GM10248 (cell line): ENCODE measurements around the gene COL9A3.

Source experiments
- CTCF ChIA-PET: fragments of 300-600 bp; sonication (Branson Sonifier 250); formaldehyde crosslinking; extraction: SDS; loops from one replicate; lab custom pipeline; 2021; ENCODE audit warnings: antibody characterized with exemption; lab: Yijun Ruan, JAX
- POLR2A ChIA-PET: fragments of 350-650 bp; sonication (Branson Sonifier 250); formaldehyde crosslinking; extraction: SDS; loops from one replicate; lab custom pipeline; 2020; ENCODE audit warnings: antibody characterized with exemption; lab: Yijun Ruan, JAX
- DNase-seq: peaks from one replicate; pipeline ENCODE4 v3.0.0; 2012; ENCODE audit errors: extremely low spot score
- TF ChIP-seq, protein P1 (sequence below): IDR thresholded peaks from 2 replicates; pipeline ENCODE4 v1.5.1; 2012; ENCODE audit warnings: mild to moderate bottlenecking, low read depth; ENCODE audit errors: extremely low read depth, missing control alignments, control extremely low read depth

The COL9A3 gene

DNA sequence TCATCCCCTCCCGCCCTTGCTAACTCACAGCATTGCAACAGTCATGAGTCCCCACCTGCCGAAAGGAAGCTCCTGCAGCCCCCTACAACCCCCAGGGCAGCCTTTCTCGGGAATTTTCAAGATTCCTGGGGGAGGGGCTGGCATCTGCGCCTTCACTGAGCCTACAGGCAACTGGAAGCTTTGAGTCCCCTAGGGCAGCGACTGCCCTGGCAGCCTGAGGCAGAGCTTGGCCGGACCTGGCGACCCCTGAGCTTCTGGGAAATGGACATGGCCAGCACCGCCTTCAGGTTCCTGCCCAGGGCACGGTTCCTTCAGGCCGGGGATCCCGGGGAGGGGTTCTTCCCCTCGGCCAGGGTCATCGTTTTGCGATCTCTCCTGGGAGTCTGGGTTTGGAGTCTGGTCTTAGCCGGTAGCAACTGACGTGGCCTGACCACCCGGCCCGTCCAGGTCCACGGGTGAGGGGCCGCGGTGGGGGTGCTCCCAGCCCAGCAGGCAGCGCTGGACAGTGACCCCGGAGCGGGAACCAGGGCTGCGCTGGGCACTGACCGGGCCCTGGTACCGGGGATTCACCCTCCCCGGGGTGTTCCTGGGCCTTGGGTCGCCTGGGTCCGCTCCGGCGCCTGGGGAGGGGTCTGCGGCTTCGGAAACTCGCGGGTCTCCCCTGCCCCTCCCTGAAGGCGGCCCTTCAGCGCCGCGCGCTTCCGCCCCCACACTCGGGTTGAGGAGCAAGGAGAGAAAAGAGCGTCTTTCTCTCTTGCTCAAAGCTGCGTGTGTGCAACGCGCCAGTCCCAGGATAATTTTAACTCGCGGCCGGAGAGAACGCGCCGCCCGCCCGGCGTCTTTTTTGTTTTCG, 593 bp upstream of the COL9A3 start:
- CTCF ChIA-PET = interaction anchor here (1.3 to 1.6 kb wide), 2 partner anchors 9 to 25 kb away, joined by 3 read pairs; no protein-coding TSS in a partner anchor
- POLR2A ChIA-PET = no interaction called here
- TF ChIP-seq, protein P1, sequence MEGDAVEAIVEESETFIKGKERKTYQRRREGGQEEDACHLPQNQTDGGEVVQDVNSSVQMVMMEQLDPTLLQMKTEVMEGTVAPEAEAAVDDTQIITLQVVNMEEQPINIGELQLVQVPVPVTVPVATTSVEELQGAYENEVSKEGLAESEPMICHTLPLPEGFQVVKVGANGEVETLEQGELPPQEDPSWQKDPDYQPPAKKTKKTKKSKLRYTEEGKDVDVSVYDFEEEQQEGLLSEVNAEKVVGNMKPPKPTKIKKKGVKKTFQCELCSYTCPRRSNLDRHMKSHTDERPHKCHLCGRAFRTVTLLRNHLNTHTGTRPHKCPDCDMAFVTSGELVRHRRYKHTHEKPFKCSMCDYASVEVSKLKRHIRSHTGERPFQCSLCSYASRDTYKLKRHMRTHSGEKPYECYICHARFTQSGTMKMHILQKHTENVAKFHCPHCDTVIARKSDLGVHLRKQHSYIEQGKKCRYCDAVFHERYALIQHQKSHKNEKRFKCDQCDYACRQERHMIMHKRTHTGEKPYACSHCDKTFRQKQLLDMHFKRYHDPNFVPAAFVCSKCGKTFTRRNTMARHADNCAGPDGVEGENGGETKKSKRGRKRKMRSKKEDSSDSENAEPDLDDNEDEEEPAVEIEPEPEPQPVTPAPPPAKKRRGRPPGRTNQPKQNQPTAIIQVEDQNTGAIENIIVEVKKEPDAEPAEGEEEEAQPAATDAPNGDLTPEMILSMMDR = no peak
- DNase-seq = no peak

DNA sequence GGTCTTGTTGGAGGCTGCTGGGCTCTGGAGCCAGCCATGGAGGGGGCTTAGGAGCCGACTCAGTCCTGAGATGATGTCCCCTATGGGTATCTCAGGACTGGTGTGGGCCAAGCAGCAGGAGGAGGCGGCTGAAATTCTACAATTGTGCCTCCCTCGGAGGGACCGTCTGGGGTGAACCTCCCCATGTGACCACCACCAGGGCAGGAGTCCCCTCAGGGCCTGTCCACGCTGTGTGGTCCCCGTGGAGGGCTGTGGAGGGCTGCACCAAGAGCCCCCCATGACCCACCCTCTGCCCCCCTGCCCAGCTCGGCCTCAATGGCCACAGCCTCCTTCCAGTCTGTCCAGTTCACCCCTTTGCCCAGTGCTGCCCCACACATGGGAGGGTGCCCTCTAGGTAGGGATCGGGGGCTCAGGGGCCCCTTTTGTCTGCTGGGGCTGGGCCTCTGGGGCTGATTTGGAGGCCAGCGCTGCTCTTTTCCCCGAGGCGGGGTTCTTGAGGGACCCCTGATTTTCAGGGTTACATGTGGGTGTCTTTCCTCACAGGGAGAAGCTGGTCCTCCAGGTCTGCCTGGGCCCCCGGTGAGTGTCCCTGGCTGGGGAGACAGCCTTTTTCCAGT, 1.2 kb downstream of the COL9A3 start:
- POLR2A ChIA-PET = no interaction called here
- no peak for DNase-seq
- CTCF ChIA-PET = no interaction called here
- TF ChIP-seq, protein P1 = no peak

DNA sequence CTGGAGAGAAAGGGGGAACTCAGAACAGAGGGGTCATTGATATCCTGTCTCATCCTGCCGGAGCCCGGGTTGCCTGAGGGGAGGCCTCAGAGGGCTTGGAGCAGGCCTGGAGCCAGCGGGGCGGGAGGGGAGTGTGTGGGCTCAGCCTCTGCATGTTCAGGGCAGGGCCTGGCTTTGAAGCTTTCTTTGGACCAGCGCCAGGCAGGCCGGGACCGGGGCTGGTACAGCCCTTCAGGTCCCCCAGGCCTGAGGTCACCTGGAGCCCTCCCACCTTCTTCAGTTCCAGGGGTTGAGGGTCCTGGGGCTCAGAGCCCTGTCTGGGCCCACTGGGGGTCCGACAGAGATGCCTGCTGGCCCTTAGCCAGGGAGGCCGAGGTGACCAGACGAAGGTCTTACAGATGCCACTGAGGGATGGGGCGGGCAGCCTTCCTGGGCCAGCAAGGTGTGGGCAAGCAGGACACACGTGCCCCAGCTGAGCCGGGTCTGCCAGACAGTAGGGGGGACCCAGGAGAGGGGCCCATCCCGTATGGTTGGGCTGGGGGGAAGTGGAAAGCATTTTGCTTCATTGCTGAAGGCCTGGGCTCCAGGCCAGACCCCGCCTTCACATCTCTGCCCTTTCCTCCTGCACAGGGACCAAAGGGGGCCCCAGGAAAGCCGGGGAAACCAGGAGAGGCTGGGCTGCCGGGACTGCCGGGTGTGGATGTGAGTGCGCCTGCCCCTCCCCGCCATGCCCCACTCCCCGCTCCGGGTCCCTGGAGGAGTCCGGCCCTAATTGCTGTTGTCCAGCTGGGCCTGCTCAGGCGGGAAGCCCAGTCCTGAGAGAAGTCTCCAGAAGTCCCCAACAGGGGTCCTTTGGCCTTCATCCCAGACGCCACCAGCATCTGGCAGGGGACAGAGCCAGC, 2.0 kb downstream of the COL9A3 start:
- DNase-seq = no peak
- POLR2A ChIA-PET = no interaction called here
- TF ChIP-seq, protein P1 = no peak
- CTCF ChIA-PET = no interaction called here

DNA sequence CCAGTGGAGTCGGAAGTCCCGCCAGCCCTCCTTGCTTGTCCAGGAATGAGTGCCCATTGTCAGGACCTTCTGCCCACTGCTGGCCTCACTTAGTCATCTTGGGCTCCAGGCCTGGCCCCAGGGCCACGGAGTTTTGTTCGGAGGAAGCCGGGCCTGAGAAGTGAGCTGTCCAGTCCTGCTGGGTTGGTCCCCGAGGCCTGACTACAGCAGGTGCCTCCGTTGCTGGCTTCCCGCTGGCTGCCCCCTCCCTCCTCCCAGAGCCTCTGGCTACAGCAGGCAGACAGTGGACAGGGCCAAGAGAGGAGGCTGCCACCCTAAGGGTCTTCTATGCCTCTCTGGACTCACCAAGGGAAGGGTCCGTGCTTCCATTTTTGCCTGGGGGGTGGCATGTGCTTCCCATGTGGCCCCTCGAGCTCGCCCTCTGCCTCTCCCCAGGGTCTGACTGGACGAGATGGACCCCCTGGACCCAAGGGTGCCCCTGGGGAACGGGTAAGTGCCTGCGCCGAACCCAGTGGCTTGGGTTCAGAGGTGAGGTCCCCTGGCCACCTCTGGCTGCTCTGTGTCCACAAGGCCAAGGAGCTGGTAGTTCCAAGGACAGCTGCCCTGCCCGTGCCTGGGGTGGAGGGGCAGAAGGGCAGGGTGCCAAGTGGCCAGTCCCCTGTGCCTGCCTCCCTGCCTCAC, 2.8 kb downstream of the COL9A3 start:
- no peak for DNase-seq
- CTCF ChIA-PET = no interaction called here
- POLR2A ChIA-PET = no interaction called here
- TF ChIP-seq, protein P1 = no peak

DNA sequence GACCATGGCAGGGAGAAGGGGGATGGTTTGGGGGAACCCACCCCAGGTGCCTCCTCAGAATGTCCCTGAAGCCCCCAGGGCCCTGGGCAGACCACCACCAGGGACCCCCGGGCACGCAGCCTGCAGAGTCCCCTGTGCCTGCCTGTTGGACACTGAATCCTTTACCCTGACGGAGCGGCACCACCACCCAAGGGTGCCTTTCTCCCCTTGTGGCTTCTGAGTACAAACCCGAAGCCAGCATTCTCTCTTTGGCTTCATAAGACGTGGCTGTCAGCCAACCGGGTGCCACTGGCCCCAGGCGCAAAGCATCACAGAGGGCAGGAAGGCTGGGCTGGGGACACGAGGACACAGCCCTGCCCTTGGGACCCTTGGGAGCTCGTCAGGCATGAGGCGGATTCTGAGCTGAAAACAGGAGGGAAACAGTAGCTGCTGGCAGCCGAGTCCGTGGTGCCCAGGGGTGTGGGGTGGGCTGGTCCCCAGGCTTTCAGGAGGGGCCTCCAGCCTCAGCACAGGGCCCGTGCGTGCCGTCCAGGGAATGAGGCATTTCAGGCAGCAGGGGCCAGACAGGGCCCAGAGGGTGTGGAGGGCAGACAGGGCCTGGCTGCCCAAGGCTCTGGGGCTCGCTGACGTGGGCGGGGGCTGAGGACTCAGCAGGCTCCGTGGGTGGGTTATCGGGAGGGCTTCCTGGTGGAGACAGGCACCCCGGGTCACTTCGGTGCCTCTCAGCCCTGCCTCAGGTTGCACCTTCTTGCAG, 3.5 kb downstream of the COL9A3 start:
- ChIA-PET CTCF (interaction anchor here (0.6 kb wide), 1 partner anchor 12 kb away, joined by 3 read pairs; no protein-coding TSS in a partner anchor), POLR2A (no interaction called here)
- TF ChIP-seq, protein P1 = no peak
- no peak for DNase-seq
